ENCODE results near the gene PLBD1.

PLBD1 gene

GRCh38 chr12:14567351-14568162 is at the start of gene PLBD1:
Gene PLBD1, minus strand, starts transcription at chr12:14567883. Its CDS starts 187 bp downstream, at chr12:14567696.
- no peak for DNase-seq

- DNase-seq: no peak
Observed at GRCh38 chr12:14614704-14615121, 47.0 kb upstream of the PLBD1 start.

- no peak for DNase-seq
Observed at GRCh38 chr12:14613718-14614117, 46.0 kb upstream of the PLBD1 start.

- DNase-seq: no peak
Observed at GRCh38 chr12:14612898-14613445, 45.3 kb upstream of the PLBD1 start.

GRCh38 chr12:14612250-14612649 is 44.6 kb upstream of the PLBD1 start:
- no peak for DNase-seq

- DNase-seq: no peak
Observed at GRCh38 chr12:14611640-14612203, 44.0 kb upstream of the PLBD1 start.

- no peak for DNase-seq
Observed at GRCh38 chr12:14607568-14607967, 39.9 kb upstream of the PLBD1 start.

GRCh38 chr12:14605401-14605989 is 37.8 kb upstream of the PLBD1 start:
- DNase-seq: no peak

- no peak for DNase-seq
Observed at GRCh38 chr12:14601692-14602478, 34.2 kb upstream of the PLBD1 start.

GRCh38 chr12:14597480-14597879 is 29.8 kb upstream of the PLBD1 start:
- no peak for DNase-seq

- no peak for DNase-seq
Observed at GRCh38 chr12:14591719-14592118, 24.0 kb upstream of the PLBD1 start.

GRCh38 chr12:14589169-14590004 is 21.7 kb upstream of the PLBD1 start:
- no peak for DNase-seq

GRCh38 chr12:14588571-14588970 is 20.9 kb upstream of the PLBD1 start:
- DNase-seq: no peak

- DNase-seq: no peak
Observed at GRCh38 chr12:14578646-14579045, 11.0 kb upstream of the PLBD1 start.

GRCh38 chr12:14577344-14577743 is 9.7 kb upstream of the PLBD1 start:
- DNase-seq: no peak

GRCh38 chr12:14576896-14577295 is 9.2 kb upstream of the PLBD1 start:
- DNase-seq: no peak

- DNase-seq: no peak
Observed at GRCh38 chr12:14575585-14575984, 7.9 kb upstream of the PLBD1 start.

GRCh38 chr12:14573118-14573517 is 5.4 kb upstream of the PLBD1 start:
- DNase-seq: no peak

GRCh38 chr12:14572401-14572800 is 4.7 kb upstream of the PLBD1 start:
- no peak for DNase-seq

GRCh38 chr12:14571779-14572178 is 4.1 kb upstream of the PLBD1 start:
- DNase-seq: no peak

- DNase-seq: no peak
Observed at GRCh38 chr12:14570231-14570630, 2.5 kb upstream of the PLBD1 start.

GRCh38 chr12:14564336-14564959 is 3.2 kb downstream of the PLBD1 start:
- DNase-seq: no peak
